SK-MEL-5 (cell line): ENCODE results near the gene MAN2B2. TPM values are rescaled to one million over a fixed set of nuclear protein-coding genes. Genes with fewer than 3 reads are reported as not detected.
"Not testable (repeated sequence)": the region's sequence is repeated elsewhere in the genome, so short reads cannot be mapped to it uniquely, and the experiment has no call there.

Experiments
- DNase-seq: peaks from one replicate; pipeline ENCODE4 v3.0.0-alpha.2; 2016; ENCODE audit warnings: low read depth, low spot score
- in situ Hi-C: cut with HindIII; loops from 2 replicates; pipeline ENCODE4 v1.10.0; 2016; ENCODE audit warnings: low sequenced_read_pairs, high pct_unique_total_duplicates, low pct_unique_long_range_greater_than_20kb
- total RNA-seq: library from RNA; depleted of rRNA; stranded (reverse); fragments of >200 nt; shearing (Covaris generic); gene quantifications from 2 replicates; pipeline ENCODE4 v1.2.3, GENCODE V29; 2014

MAN2B2 gene
- total RNA-seq, 1 experiment from 2014 or later = 12.4 TPM

- DNase-seq = no peak
- in situ Hi-C loops = no loop called here
Observed at GRCh38 chr4:6643141-6643847, 68.3 kb downstream of the MAN2B2 start.

GRCh38 chr4:6644792-6645530, 70.0 kb downstream of the MAN2B2 start:
- in situ Hi-C loops = no loop called here
- DNase-seq = no peak

GRCh38 chr4:6647169-6647568, 72.2 kb downstream of the MAN2B2 start:
- no peak for DNase-seq
- in situ Hi-C loops = no loop called here

GRCh38 chr4:6647582-6648230, 72.7 kb downstream of the MAN2B2 start:
- in situ Hi-C loops = no loop called here

GRCh38 chr4:6649216-6649615, 74.2 kb downstream of the MAN2B2 start:
- in situ Hi-C loops = no loop called here

More at GRCh38 chr4:6647582-6648230, 72.7 kb downstream of the MAN2B2 start:
- no peak for DNase-seq

GRCh38 chr4:6654211-6654610, 79.2 kb downstream of the MAN2B2 start:
- in situ Hi-C loops, DNase-seq: not testable (repeated sequence)

More at GRCh38 chr4:6649216-6649615, 74.2 kb downstream of the MAN2B2 start:
- no peak for DNase-seq

GRCh38 chr4:6655291-6655690, 80.3 kb downstream of the MAN2B2 start:
- DNase-seq, in situ Hi-C loops: not testable (repeated sequence)

GRCh38 chr4:6655924-6656323, 80.9 kb downstream of the MAN2B2 start:
- DNase-seq = no peak
- in situ Hi-C loops = no loop called here

- in situ Hi-C loops = no loop called here
- DNase-seq = no peak
Observed at GRCh38 chr4:6657242-6658208, 82.5 kb downstream of the MAN2B2 start.

GRCh38 chr4:6658209-6658595, 83.2 kb downstream of the MAN2B2 start:
- DNase-seq = no peak
- in situ Hi-C loops = no loop called here

- DNase-seq = no peak
- in situ Hi-C loops = no loop called here
Observed at GRCh38 chr4:6658597-6659075, 83.6 kb downstream of the MAN2B2 start.

- no peak for DNase-seq
- in situ Hi-C loops = no loop called here
Observed at GRCh38 chr4:6659897-6660296, 84.9 kb downstream of the MAN2B2 start.

GRCh38 chr4:6660430-6660829, 85.4 kb downstream of the MAN2B2 start:
- in situ Hi-C loops = no loop called here
- no peak for DNase-seq

- in situ Hi-C loops = no loop called here
- no peak for DNase-seq
Observed at GRCh38 chr4:6662591-6662990, 87.6 kb downstream of the MAN2B2 start.

- in situ Hi-C loops = no loop called here
Observed at GRCh38 chr4:6663596-6664393, 88.8 kb downstream of the MAN2B2 start.

GRCh38 chr4:6665320-6665654, 90.3 kb downstream of the MAN2B2 start:
- in situ Hi-C loops = no loop called here
- DNase-seq = no peak

More at GRCh38 chr4:6663596-6664393, 88.8 kb downstream of the MAN2B2 start:
- DNase-seq = no peak

GRCh38 chr4:6668391-6668790, 93.4 kb downstream of the MAN2B2 start:
- in situ Hi-C loops = no loop called here
- no peak for DNase-seq
